G401.6 (cell line): ENCODE data around the gene OR6N2.

Experiments used
- FAIRE-seq: peaks from 2 replicates; lab custom pipeline; 2012; peaks lifted over from hg19 to GRCh38; lab: Jason Lieb, UNC

The OR6N2 gene, protein sequence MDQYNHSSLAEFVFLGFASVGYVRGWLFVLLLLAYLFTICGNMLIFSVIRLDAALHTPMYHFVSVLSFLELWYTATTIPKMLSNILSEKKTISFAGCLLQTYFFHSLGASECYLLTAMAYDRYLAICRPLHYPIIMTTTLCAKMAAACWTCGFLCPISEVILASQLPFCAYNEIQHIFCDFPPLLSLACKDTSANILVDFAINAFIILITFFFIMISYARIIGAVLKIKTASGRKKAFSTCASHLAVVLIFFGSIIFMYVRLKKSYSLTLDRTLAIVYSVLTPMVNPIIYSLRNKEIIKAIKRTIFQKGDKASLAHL

DNA sequence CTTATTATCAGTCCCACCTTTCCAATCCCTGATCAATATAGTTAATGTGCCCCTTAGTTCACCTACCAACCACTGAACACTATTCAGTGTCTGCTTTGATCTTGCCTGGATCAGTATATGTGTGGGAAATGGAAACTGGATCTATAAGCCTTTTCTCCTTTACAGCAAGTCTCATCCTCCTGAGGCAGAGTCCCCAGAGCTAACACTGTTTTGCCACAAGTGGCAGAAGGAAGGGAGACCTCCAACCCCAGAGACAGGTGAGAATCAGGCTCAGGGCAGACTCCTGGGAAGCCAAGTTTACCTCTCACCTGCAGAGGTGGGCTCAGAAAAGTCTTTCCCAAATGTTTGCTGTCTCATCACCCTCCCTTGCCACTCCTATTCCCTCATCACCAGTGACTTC is at the start of gene OR6N2:
TSS of gene OR6N2 (minus strand) at position 101 of the 400 bp plus-strand sequence. CDS start 3,569 bp downstream, outside the sequence.
- FAIRE-seq, result no peak

DNA sequence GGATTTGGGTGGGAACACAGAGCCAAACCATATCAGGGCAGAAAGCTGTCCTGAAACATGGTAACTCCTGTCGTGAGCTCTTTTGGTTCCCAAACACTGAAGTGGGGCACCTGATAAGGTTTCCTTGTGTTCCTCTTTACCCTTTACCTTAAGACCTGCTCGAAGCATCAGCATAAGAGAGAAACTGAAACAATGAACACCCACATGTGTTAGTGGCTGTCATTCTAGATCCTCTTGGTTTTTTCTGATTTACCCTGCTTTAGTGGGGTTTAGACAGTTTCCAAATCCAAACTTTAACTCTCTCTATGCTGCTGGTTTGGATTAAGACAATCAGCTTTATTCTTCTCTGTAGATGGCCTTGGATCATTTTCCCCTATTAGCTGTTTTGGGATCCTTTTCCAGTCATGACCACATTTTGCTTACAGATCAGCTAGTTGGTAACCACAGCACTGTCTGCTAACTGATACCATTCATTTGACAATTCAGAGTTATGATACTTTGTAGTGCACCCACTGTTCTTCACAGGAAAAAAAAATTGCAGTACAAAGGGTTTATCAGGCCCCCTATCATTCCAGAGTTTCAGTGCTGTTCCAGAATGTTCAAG is 49.2 kb upstream of the OR6N2 start:
- FAIRE-seq, result no peak

DNA sequence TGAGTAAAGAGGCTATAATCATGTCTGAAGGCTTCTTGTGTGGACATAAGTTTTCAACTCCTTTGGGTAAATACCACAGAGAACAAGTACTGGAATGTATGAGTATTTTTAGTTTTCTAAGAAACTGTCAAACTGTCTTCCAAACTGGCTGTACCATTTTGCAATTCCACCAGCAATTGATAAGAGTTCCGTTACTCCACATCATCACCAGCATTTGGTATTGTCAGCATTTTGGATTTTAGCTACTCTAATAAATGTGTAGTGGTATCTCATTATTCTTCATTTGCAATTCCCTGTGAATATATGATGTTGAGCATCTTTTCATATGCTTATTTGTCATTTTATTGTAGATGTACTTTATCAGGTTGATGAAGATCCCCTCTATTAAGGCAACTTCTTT is 40.7 kb upstream of the OR6N2 start:
- no peak for FAIRE-seq

DNA sequence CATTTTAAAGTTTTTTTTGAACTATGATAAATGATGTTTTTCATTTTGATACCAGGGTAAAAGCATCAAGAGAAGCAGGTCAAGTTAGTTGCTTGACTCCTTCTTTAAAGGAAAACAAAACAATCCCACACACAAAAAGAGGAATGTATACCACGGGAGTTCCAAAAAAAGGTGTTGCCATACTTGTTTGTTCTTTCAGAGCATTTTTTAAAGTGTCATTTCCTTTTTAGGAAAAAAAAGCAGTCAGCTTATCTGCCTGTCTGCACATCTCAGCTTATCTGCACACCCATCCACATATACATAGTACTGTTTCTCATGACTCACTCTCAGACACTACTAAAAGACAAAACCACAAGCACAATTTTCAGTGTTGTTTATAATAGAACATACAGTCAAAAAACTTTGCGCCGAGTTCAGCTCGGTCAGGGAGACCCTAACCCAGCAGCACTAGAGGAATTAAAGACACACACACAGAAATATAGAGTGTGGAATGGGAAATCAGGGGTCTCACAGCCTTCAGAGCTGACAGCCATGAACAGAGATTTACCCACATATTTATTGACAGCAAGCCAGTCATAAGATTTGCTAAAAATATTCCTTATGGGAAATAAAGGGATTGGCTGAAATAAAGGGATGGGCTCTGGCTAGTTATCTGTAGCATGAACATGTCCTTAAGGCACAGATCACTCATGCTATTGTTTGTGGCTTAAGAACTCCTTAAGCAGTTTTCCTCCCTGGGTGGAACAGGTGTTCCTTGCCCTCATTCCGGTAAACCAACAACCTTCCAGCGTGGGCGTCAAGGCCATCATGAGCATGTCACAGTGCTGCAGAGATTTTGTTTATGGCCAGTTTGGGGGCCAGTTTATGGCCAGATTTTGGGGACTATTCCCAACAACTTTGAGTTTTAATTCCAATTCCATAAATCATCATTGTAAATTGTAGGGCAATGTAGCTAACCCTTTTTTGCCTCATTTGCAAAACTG is 38.7 kb upstream of the OR6N2 start:
- FAIRE-seq, result no peak

DNA sequence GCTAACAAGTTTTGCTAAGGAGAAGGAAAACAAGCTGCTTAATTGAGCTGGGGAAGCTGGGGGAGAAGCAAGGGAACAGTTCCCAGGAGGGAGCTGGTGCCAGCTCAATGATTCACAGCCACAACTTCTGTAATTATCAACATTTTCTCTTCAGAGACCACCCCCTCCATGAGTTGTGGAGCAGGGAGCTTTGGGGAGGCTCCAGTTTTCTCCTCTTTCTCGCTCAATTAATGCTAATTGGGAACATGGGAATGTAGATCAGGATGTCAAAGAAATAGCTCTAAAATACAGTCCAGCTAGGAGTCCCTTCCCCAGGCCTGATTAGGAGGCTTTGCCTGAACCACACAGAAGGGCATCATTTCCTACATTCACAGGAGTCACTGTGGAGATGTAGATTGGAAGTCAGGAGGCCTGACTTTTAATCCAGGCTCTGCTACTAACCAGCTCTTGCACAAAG is 38.0 kb upstream of the OR6N2 start:
- no peak for FAIRE-seq

DNA sequence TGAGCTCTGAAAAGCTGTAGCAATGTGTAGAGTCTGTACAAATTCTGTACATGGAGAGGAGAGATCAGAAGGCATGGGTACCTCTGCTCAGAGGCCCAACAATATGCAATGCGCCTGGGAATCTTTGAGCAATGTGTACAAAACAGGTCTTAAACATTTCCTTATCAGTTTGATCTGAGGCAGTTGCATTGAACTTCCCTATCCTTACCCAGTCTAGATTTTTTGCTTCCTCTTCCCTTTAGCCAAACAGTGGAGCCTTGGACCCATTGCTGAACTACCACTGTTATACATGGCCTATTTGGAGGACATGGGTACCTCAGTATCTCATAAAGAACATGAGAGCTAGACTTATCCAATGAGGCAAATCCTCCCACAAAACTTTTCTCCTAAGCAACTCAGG is 37.6 kb upstream of the OR6N2 start:
- FAIRE-seq, result no peak

DNA sequence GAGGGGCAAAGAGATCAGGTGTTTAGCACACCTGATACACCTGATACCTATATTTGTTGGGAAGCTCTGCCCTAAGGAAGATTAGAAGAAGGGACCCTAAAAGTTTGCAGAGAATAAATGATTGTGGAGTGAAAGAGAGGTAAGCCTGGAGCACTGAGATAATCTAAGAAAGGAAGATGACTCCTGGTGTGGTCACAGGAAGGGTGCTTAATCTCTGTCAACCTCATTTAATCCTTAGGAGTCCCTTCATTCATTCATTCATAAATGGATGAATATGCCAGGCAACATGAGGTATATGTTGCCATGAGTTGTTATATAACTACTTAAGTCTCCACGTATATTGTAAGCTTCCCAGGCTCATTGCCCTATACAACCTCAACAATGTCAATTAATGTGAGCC is 34.0 kb upstream of the OR6N2 start:
- FAIRE-seq, result no peak

DNA sequence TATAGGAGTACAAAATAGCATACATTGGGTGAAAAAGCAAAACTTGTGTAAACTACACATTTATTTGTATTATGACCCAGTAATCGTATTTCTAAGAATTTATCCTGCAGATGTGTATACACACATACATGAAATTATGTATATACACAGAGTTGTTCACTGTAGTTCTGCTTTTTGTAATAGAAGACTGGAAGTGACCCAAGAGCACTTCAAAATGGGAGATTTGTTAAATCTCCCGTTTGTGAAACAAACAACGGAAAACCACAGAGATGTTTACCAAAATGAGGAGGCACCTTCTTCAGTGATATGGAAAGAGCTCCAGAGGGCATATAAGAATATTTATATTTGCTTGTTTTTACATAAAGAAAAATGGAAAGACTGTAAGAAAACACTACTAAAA is 32.2 kb upstream of the OR6N2 start:
- no peak for FAIRE-seq

DNA sequence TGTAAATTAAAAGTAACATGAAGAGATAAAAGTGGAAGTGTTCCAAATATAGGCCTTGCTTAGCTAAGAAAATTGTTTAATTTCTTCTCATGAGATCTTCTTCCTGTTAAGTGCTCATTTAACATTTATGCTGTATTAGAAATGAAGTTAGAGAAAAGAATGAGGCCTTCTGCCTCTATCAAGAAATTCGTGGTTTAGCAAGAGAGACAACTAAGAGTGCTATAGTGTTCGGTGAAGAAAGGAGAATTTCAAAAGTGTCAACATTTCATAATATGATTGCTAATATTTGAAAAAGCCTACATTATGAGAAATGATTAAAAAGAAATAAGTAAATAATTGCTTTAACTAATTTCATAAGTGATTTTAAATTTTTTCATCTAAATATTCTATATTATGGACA is 31.3 kb upstream of the OR6N2 start:
- no peak for FAIRE-seq

DNA sequence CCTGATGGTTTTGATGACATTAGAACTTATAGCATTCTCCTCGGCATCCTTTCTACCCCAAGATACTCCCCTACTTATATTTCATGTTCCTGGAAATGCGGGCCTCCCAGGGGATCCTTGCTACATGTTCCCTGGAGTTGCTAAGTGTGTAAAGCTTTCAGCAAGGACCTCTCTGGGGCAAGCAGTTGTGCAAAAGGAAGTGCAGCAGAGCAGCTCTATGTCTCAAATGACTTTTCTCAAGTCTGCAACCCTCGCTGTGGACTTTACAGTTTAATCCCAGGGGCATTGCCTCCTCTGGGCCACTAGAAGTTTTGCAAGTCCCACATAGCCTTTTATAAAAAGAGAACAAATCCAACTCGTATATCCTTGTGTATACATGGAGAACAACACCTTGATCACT is 29.3 kb upstream of the OR6N2 start:
- FAIRE-seq, result no peak

DNA sequence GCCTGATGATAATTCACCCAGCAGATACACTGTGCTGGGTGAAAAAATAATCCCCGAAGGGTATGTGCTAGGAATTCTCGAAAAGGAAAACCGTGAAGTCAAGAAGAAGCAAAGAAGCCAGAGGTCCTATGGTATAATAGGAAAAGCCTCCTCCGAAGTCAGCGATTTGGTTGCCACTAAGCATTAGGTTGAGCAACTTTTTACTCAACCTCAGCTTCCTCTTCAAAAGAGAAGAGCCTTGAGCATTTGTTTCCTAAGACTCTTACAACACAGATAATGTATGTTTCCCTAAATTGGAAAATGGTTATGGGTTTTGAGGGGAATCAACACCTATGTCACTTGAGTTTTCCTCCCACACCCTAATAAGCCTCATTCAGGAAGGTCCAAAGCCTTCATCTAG is 28.9 kb upstream of the OR6N2 start:
- no peak for FAIRE-seq

DNA sequence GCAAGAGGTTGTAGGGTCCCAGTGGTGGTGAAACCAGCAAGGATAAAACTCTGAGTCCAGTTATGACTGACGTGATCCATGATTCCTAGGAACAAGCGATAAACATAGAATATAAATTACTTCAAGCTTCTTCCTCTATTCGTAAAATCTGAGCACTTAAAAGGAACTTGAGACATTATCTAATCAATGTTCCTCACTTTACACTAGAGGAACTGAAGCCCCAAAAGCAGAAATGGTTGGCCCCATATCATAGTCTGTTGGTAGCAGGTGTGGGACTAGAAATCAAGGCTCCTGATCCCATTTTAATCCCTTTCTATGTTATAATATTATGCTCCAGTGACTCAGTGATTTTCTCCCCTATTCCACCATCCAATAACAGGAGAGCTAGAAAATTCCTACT is 28.3 kb upstream of the OR6N2 start:
- no peak for FAIRE-seq

DNA sequence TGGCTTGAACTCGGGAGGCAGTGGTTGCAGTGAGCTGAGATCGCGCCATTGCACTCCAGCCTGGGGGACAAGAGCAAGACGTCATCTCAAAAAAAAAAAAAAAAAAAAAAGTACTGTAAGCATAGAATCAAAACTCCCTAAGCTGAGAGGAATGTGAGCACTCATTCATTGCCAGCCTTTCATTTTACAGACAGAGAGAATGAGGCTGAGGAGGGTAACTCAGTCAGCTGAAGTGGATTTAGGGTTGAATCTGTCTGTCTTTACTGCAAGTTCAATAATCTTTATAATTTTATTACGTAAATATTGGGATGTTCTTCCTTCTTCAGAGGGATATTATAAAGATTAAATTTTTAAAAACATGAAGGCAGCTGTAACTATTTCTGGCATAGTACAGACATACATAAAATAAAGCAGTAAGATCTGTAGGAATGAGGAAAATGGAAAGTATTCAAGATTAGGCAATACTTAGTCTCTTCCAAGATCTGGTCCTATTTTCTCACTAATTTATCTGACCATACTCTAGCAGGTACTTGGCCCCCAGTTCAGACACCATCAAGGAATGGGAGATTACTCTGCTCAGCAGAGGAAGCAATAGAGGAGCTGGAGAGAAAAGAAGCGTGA is 26.0 kb upstream of the OR6N2 start:
- FAIRE-seq, result no peak

DNA sequence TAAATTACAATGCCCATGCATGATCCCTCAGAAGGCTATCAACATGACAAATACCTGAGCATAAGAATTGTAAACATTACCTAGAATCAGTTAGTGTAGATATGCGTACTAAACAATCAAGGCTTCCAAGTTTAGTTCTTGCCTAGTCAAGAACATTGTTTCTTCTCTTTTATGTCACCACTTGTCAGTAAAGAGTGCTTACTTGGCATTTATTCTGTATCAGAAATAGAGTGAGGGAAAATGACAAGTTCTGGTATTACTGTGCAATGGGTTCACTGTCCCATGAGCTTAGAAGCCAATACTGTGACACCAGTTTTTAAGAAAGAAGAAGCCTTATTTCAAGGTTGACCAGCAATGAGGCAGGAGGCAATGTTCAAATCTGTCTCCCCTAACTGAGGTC is 22.7 kb upstream of the OR6N2 start:
- no peak for FAIRE-seq

DNA sequence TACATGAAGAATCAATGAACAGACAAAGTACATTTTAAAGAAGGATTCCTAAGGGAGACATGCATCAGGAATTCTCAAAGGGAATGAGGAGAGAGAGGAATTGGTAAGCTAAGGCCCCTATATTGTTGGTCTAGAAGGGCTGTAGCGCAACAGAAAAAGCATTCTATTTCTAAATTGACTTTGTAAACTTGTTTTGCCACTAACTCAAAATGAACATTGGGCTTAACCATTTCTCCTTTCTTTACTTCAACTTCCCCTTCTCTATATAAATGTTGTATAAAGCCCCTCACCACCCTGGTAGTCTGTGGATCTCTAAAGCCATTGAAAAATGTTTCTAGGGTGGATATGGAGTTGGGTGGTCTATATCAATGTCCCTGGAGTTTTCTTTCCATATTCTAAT is 20.4 kb upstream of the OR6N2 start:
- no peak for FAIRE-seq

DNA sequence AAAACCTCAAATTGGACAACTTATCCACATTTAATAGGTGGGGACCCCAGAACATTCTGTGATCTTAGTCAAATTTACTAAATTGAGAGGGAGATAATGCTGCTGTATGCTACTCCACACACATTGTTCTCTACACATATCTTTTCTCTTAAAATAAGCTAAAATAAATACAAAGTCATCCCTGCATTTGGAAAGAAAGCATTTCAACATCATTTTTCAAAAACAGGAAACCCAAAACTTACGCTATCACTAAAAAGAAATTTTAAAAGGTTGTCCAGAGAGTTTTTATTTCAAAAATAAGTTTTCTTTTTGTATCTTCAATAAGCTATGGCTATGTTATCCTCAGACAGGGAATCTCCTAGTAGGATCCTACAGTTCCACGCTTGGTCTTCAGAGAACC is 19.5 kb upstream of the OR6N2 start:
- no peak for FAIRE-seq

DNA sequence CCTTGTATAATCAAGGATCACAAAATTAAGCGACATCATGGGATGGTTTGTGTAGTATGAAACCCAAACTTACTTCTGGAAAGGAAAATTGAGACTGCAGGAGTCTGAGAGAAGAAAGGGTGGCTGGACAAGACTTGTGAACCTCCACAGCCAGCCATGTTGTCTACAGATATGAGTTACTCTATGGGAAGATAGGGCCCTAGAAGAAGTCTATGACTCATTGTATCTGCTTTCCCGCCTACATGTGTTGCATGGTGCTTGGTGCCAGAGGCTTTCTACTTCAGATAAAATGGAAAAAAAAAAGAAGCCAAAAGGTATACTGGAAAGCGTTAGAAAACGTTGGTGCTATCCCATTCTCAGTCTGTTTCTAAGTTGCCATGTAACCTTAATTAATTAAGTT is 18.7 kb upstream of the OR6N2 start:
- no peak for FAIRE-seq

DNA sequence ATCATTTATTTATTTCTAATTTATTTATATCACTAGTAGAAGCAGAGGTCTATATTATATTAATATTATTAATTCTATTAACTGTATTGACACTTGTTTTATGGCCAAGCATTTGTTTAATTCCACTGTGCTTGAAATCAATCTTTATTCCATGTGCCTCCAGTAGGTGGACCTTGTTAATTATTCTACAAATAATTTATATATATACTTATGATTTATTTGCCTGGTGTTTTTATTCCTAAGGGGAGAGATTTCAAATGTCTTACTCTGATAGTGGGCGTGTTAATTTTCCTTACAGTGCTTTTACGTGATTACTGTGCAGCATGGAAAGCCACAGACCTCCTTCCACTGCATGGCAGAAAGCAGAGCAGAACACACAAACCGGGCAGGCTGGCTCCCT is 17.5 kb upstream of the OR6N2 start:
- no peak for FAIRE-seq

DNA sequence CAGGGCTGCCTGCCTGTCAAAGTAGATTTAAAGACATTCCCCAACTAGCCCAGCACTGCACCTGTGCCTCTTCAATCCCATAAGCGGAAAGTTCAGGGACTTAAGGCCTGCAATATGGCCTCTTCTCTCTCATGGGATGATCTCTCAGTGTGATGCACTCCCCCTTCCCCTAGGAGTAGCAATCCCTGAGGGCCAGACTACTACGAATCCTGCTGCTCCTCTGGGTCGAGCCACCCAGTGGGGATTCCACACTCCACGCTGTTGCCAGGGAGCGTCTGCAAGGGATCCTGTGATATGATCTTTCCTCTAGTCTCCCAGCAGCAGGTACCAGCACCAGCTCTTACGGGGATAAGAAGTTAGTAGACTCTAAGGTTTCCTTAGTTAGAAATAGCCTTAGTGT is 13.2 kb upstream of the OR6N2 start:
- FAIRE-seq, result no peak

DNA sequence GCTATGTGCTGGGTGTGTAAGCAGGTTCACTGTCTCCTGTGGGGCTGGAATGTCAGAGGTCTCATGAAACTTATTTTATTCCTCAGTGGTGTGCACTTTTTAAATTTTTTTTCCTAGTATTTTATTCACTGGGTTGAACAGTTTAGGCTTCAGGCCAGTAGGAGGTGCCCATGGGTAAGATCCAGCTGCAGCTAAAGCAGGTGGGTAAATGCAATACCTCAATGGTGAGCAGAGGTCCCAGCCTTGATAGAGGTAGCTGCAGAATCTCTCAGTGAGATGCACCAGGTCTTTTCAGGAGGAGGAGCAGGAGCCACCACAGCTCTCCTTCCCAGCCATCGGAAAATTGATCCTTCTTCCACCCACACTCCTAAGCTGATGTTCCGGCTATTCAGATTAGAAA is 12.6 kb upstream of the OR6N2 start:
- FAIRE-seq, result no peak

DNA sequence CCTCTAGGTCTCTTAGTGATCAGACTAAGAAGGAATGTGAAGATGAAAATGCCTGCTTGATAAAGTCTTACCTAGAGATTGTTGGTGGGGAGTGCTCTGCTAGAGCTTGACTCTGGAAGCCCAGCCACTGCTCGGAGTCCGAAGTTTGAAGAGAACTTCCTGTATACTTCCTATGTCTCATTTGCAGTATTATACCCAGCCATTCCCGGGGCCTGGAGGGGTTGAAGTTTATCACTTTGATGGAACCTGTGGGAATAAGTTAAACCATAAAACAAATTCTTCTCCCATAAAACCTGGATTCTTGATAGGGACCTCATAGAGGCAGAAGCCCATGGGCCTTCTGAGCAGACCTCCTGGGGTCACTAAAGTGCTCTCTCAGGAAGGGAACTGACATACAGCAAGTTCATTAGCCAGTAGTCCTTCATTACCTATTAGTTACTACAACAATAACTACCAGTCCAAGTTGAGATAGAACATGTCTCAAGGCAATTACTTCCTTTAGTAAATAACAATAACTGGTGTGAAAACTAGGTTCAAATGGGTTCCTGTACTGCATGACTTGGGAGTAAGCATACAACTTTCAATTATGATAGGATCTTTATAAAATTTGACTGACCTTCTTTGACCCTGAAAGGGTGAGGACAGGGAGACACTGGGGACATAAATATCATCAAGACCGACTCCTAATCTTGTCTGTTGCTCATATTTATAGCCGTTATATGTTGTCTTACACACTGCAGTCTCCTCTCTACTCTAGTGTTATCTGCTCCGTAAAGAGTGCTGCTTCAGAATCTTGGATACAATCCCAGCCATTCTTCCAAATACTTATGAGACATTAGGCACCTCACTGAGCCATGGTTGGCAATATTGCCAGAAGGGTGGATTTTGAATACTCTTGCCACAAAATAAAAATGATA is 8.8 kb downstream of the OR6N2 start, which contains the start of gene OR6N1:
TSS of gene OR6N1 (minus strand) at position 246 of the 917 bp plus-strand sequence. CDS start 5,513 bp downstream, outside the sequence.
- no peak for FAIRE-seq
